Ovary (tissue), 3 donors: Measurements from ENCODE around the gene ITPR1.

Source experiments
- CTCF ChIP-seq, 3 donors: fragments of 450-650 bp in 2 of 3; fragments of 200-600 bp in 1 of 3; IDR thresholded peaks; one replicate each; pipeline versions ENCODE4 v1.5.1 to v1.8.0; 2016 to 2022; ENCODE audit warnings: antibody characterized with exemption in 3 of 3, mild to moderate bottlenecking in 1 of 3
- EP300 ChIP-seq: sonication (generic); formaldehyde crosslinking; IDR thresholded peaks from one replicate; pipeline ENCODE4 v1.6.1; 2017; ENCODE audit warnings: antibody characterized with exemption
- POLR2A ChIP-seq: fragments of 450-650 bp; IDR thresholded peaks from one replicate; pipeline ENCODE4 v1.6.1; 2017; ENCODE audit warnings: antibody characterized with exemption, mild to moderate bottlenecking, moderate library complexity
- donor health status: DM: no; HTN: no; CAD: no.

- TF ChIP-seq CTCF (IDR thresholded peaks at IDR 0.05) (no peak), POLR2A (no peak), EP300 (no peak)
These were observed 149.5 kb downstream of the ITPR1 start for GRCh38 chr3:4642611-4643010.
